GM12878 (cell line): Measurements from ENCODE around the gene MSANTD3. TPM values are rescaled to one million over a fixed set of nuclear protein-coding genes. Genes with fewer than 3 reads are reported as not detected.

Source experiments
- ATAC-seq: fragments of 200-7000 bp; cut with Tn5 transposase; 3 replicates; pipeline ENCODE4 v1.9.1; 2020; ENCODE audit warnings: mild to moderate bottlenecking, moderate library complexity
- BruUV-seq: library from RNA; stranded (reverse); fragments of 400-500 nt; replicated peaks from 2 replicates; lab custom pipeline; 2021; lab: Mats Ljungman, UMichigan
- CTCF ChIA-PET: fragments of 300-600 bp; sonication (Branson Sonifier 250); formaldehyde crosslinking; extraction: SDS; loops from one replicate; lab custom pipeline; 2021; ENCODE audit warnings: inconsistent platforms; lab: Yijun Ruan, JAX
- POLR2A ChIA-PET: fragments of 350-600 bp; formaldehyde crosslinking; extraction: SDS; loops from one replicate; lab custom pipeline; 2021; ENCODE audit warnings: inconsistent platforms; lab: Charles Lee
- RAD21 ChIA-PET: fragments of 300-600 bp; sonication (Branson Sonifier 250); formaldehyde crosslinking; loops from one replicate; lab custom pipeline; 2023; ENCODE audit warnings: antibody characterized with exemption; ENCODE audit not compliant: unreplicated experiment; lab: Charles Lee
- SMC1A ChIA-PET: fragments of 300-600 bp; sonication (Branson Sonifier 250); formaldehyde crosslinking; loops from one replicate; lab custom pipeline; 2023; ENCODE audit not compliant: unreplicated experiment, uncharacterized antibody; lab: Charles Lee
- DNase-seq: peaks from one replicate; pipeline ENCODE4 v3.0.0-alpha.2; 2011; ENCODE audit warnings: low read depth, low spot score
- FAIRE-seq: peaks from 3 replicates; lab custom pipeline; 2011; peaks lifted over from hg19 to GRCh38; lab: Jason Lieb, UNC
- H2AFZ ChIP-seq: 2 replicates; pipeline ENCODE4 v1.6.0; 2011; ENCODE audit warnings: low read depth, low read length, control low read depth; ENCODE audit not compliant: control insufficient read depth
- H3K27ac ChIP-seq: 2 replicates; pipeline ENCODE4 v1.5.1; 2011; ENCODE audit warnings: control low read depth; ENCODE audit not compliant: control insufficient read depth, insufficient read depth
- H3K27me3 ChIP-seq, 2 experiments: replicated peaks in 1 of 2; 2 replicates each; pipeline versions ENCODE4 v1.6.0 to v1.6.1; 2011; ENCODE audit warnings: low read length in 1 of 2; ENCODE audit not compliant: control insufficient read depth in 2 of 2, insufficient read depth in 2 of 2
- H3K36me3 ChIP-seq, 2 experiments: 2 replicates each; pipeline ENCODE4 v1.5.1; 2011; ENCODE audit warnings: low read length in 1 of 2; ENCODE audit not compliant: control insufficient read depth in 2 of 2, insufficient read depth in 2 of 2
- H3K4me1 ChIP-seq: 2 replicates; pipeline ENCODE4 v1.6.1; 2011; ENCODE audit warnings: mild to moderate bottlenecking, low read length, moderate library complexity, mixed read lengths; ENCODE audit not compliant: control insufficient read depth, insufficient read depth
- H3K4me2 ChIP-seq: 2 replicates; pipeline ENCODE4 v1.6.0; 2011; ENCODE audit warnings: control low read depth; ENCODE audit not compliant: control insufficient read depth, insufficient read depth
- H3K4me3 ChIP-seq: fragments of 200-600 bp; sonication (generic); 2 replicates; pipeline ENCODE4 v1.5.1; 2016
- H3K79me2 ChIP-seq: 2 replicates; pipeline ENCODE4 v1.6.0; 2011; ENCODE audit warnings: low read length; ENCODE audit not compliant: control insufficient read depth, insufficient read depth
- H3K9ac ChIP-seq: 2 replicates; pipeline ENCODE4 v1.8.0; 2011; ENCODE audit warnings: low read length, control low read depth, mixed read lengths; ENCODE audit not compliant: control insufficient read depth, insufficient read depth
- H3K9me3 ChIP-seq: replicated peaks from 3 replicates; pipeline ENCODE4 v1.5.1; 2011; ENCODE audit warnings: mild to moderate bottlenecking, low read length; ENCODE audit not compliant: control insufficient read depth, insufficient read depth
- H4K20me1 ChIP-seq: 2 replicates; pipeline ENCODE4 v1.6.0; 2011; ENCODE audit not compliant: control insufficient read depth, insufficient read depth
- ASH2L ChIP-seq: fragments of 300-600, 200-600 bp; sonication (generic); IDR thresholded peaks from 2 replicates; pipeline ENCODE4 v1.6.1; 2017; ENCODE audit warnings: low read depth, mild to moderate bottlenecking, borderline replicate concordance
- BCL3 ChIP-seq: IDR thresholded peaks from 2 replicates; pipeline ENCODE4 v1.6.1; 2011; ENCODE audit warnings: borderline replicate concordance, low read depth, mild to moderate bottlenecking, moderate library complexity, low read length; ENCODE audit not compliant: insufficient read depth, poor library complexity, severe bottlenecking
- EED ChIP-seq: sonication (generic); IDR thresholded peaks from 2 replicates; pipeline ENCODE4 v1.6.1; 2016; ENCODE audit warnings: antibody characterized with exemption, low read depth
- IKZF2 ChIP-seq, 2 experiments: fragments of 450-650 bp; IDR thresholded peaks; 2 replicates each; pipeline ENCODE4 v1.6.1; 2017; ENCODE audit warnings: mild to moderate bottlenecking in 2 of 2, moderate library complexity in 2 of 2
- JUNB ChIP-seq: IDR thresholded peaks from 2 replicates; pipeline ENCODE4 v1.6.1; 2016; ENCODE audit warnings: antibody characterized with exemption, mild to moderate bottlenecking
- KDM1A ChIP-seq: fragments of 200-600 bp; sonication (generic); IDR thresholded peaks from 2 replicates; pipeline ENCODE4 v1.6.1; 2016; ENCODE audit warnings: borderline replicate concordance
- MEF2A ChIP-seq: IDR thresholded peaks from 2 replicates; pipeline ENCODE4 v1.6.1; 2011; ENCODE audit warnings: low read depth, mild to moderate bottlenecking, low read length, moderate library complexity; ENCODE audit not compliant: insufficient read depth
- MYC ChIP-seq: IDR thresholded peaks from 2 replicates; pipeline ENCODE4 v1.6.1; 2011; ENCODE audit warnings: mild to moderate bottlenecking, low read length, moderate library complexity, inconsistent platforms; ENCODE audit not compliant: insufficient read depth, insufficient replicate concordance, insufficient read length, severe bottlenecking
- NFXL1 ChIP-seq: fragments of 450-650 bp; IDR thresholded peaks from 2 replicates; pipeline ENCODE4 v1.6.1; 2017; ENCODE audit warnings: antibody characterized with exemption, mild to moderate bottlenecking, borderline replicate concordance
- NFYA ChIP-seq: IDR thresholded peaks from 2 replicates; pipeline ENCODE4 v1.6.1; 2011; ENCODE audit warnings: low read depth, mild to moderate bottlenecking, low read length, improper control_type of control experiment, borderline replicate concordance
- SMAD5 ChIP-seq: IDR thresholded peaks from 2 replicates; pipeline ENCODE4 v1.6.1; 2016; ENCODE audit warnings: antibody characterized with exemption, low read depth
- ZBTB4 ChIP-seq: fragments of 450-650 bp; formaldehyde crosslinking; IDR thresholded peaks from 2 replicates; pipeline ENCODE4 v1.4.0; 2022; ENCODE audit warnings: mild to moderate bottlenecking, moderate library complexity
- ZBTB40 ChIP-seq: fragments of 450-650 bp; IDR thresholded peaks from 2 replicates; pipeline ENCODE4 v1.6.1; 2016; ENCODE audit warnings: mild to moderate bottlenecking, moderate library complexity, borderline replicate concordance
- ZNF24 ChIP-seq: fragments of 450-650 bp; IDR thresholded peaks from 2 replicates; pipeline ENCODE4 v1.6.1; 2017; ENCODE audit warnings: antibody characterized with exemption, mild to moderate bottlenecking
- ZZZ3 ChIP-seq: IDR thresholded peaks from 2 replicates; pipeline ENCODE4 v1.6.1; 2011; ENCODE audit warnings: low read depth; ENCODE audit not compliant: control insufficient read depth, insufficient read length
- WGBS: methylation state at CpG from one replicate; pipeline ENCODE4 v1.1.6; 2016; ENCODE audit warnings: low lambda C conversion rate; ENCODE audit not compliant: insufficient replicate concordance, insufficient coverage; ENCODE audit errors: missing lambda C conversion rate; 5-methylcytosine and 5-hydroxymethylcytosine counted together
- in situ Hi-C: fragments of 300-500 bp; cut with MboI; formaldehyde crosslinking; loops from 9 replicates; pipeline ENCODE4 v1.14.3; 2018; ENCODE audit warnings: mixed read lengths
- intact Hi-C: fragments of 100-400 bp; cut with micrococcal nuclease; formaldehyde crosslinking; loops from one replicate; pipeline ENCODE4 v1.14.2; 2022; ENCODE audit not compliant: unreplicated experiment
- polyA plus RNA-seq, 11 experiments: library from polyadenylated mRNA; depleted of rRNA in 4 of 11; unstranded in 6 of 11; stranded (reverse) in 5 of 11; fragments of >200 nt; fragmentation: Nextera tagmentation in 4 of 11; fragmentation: Illumina TruSeq in 1 of 11; extraction: Ambion mirVana in 4 of 11; extraction: Trizol in 1 of 11; gene quantifications; 1 replicate in 1 of 11; 2 replicates in 10 of 11; pipeline versions ENCODE4 v1.2.1 to v1.2.3, GENCODE V29; 2011 to 2016; ENCODE audit warnings: inconsistent platforms in 2 of 11, missing spikeins in 2 of 11, low read depth in 1 of 11
- total RNA-seq, 4 experiments: library from RNA; depleted of rRNA in 3 of 4; stranded (reverse); fragments of >200 nt in 3 of 4; fragmentation: Illumina TruSeq in 1 of 4; extraction: Trizol in 1 of 4; gene quantifications; 2 replicates each; pipeline versions ENCODE4 v1.2.1 to v1.2.3, GENCODE V29; 2013 to 2021

MSANTD3 gene
- total and polyA plus RNA-seq, 10 of the 15 experiments (the other 5 are each of a cell fraction or from before 2014, with no cell fraction given) = 5.8 to 21.2 (median 14.7) TPM

- no peak for TF ChIP-seq BCL3
- no peak for TF ChIP-seq NFXL1
- TF ChIP-seq ASH2L = no peak
- no peak for TF ChIP-seq EED
- TF ChIP-seq ZZZ3 = no peak
- TF ChIP-seq SMAD5 = no peak
- TF ChIP-seq JUNB = no peak
Measured at GRCh38 chr9:100478192-100478591, 51.2 kb downstream of the MSANTD3 start (continued).

- H3K9ac ChIP-seq = no peak overlapping the region
- ChIA-PET CTCF (no interaction called here), RAD21 (no interaction called here), SMC1A (interaction anchor here (0.5 kb wide), 1 partner anchor 193 kb away, joined by 3 read pairs; no protein-coding TSS in a partner anchor), POLR2A (no interaction called here)
- WGBS = 2% methylated on average over 2 of the region's 2 CpGs
- no peak for DNase-seq
- H4K20me1 ChIP-seq = no peaks in the 10 kb centered on the region
- no peaks in the 10 kb centered on the region for H3K4me1 ChIP-seq
- H3K4me3 ChIP-seq = no peak overlapping the region
- H2AFZ ChIP-seq = no peak overlapping the region
- no peak overlapping the region for H3K4me2 ChIP-seq
- H3K36me3 ChIP-seq = no peaks in the 10 kb centered on the region
- no peaks in the 10 kb centered on the region for H3K79me2 ChIP-seq
- no peak for FAIRE-seq
- peaks cover 0 to 4% of the 10 kb centered on the region in 2 experiments; a peak in 2 of 4 replicates for H3K27me3 ChIP-seq
- H3K9me3 ChIP-seq = no peaks in the 10 kb centered on the region
- no peak overlapping the region for H3K27ac ChIP-seq
- ATAC-seq = no peak
- intact Hi-C loops (no loop called here), in situ Hi-C loops (no loop called here)
- no TSS peak for BruUV-seq
- TF ChIP-seq MEF2A (no peak), IKZF2 (IDR thresholded peaks at IDR 0.05) (no peak), ZNF24 (no peak), ZBTB4 (CRISPR knock-in tag) (no peak), NFYA (no peak), KDM1A (no peak), MYC (no peak), ZBTB40 (no peak)
Measured at GRCh38 chr9:100479820-100480219, 52.9 kb downstream of the MSANTD3 start.
